CD4-positive, alpha-beta T cell (primary cell): ENCODE measurements around the gene TRMU. TPM values are rescaled to one million over a fixed set of nuclear protein-coding genes. Genes with fewer than 3 reads are reported as not detected.

Source experiments
- ATAC-seq: fragments of 200-7000 bp; cut with Tn5 transposase; one replicate; pipeline ENCODE4 v1.10.0; 2022; ENCODE audit warnings: mild to moderate bottlenecking; ENCODE audit not compliant: poor library complexity
- CTCF ChIA-PET: fragments of 350-600 bp; sonication (Branson Sonifier 250); formaldehyde crosslinking; loops from one replicate; lab custom pipeline; 2021; ENCODE audit warnings: antibody characterized with exemption, inconsistent platforms; lab: Charles Lee
- POLR2A ChIA-PET: fragments of 350-600 bp; sonication (Branson Sonifier 250); formaldehyde crosslinking; loops from one replicate; lab custom pipeline; 2021; ENCODE audit warnings: antibody characterized with exemption, inconsistent platforms; lab: Charles Lee
- DNase-seq, 14 experiments: peaks; one replicate each; pipeline ENCODE4 v3.0.0-alpha.2; 2013 to 2020; ENCODE audit warnings: mixed read lengths in 2 of 14
- H3K27ac ChIP-seq, 2 donors: one replicate each; pipeline versions ENCODE4 v1.5.1 to v1.7.0; 2013; ENCODE audit warnings: low read length in 2 of 2, low read depth in 1 of 2, mild to moderate bottlenecking in 1 of 2
- H3K27me3 ChIP-seq, 2 experiments: 1 replicate in 1 of 2; 2 replicates in 1 of 2; pipeline versions ENCODE4 v1.6.1 to v1.7.0; 2013; ENCODE audit warnings: low read length in 2 of 2, control low read depth in 1 of 2, mild to moderate bottlenecking in 1 of 2, moderate library complexity in 1 of 2; ENCODE audit not compliant: insufficient read depth in 2 of 2, control insufficient read depth in 1 of 2
- H3K36me3 ChIP-seq: one replicate; pipeline ENCODE4 v1.6.1; 2013; ENCODE audit warnings: low read length, control low read depth; ENCODE audit not compliant: insufficient read depth
- H3K4me1 ChIP-seq: one replicate; pipeline ENCODE4 v1.6.1; 2013; ENCODE audit warnings: low read length, control low read depth; ENCODE audit not compliant: insufficient read depth
- H3K4me3 ChIP-seq: one replicate; pipeline ENCODE4 v1.5.1; 2013; ENCODE audit warnings: mild to moderate bottlenecking, low read length, moderate library complexity
- H3K9me3 ChIP-seq, 2 experiments: 1 replicate in 1 of 2; 2 replicates in 1 of 2; pipeline versions ENCODE4 v1.6.1 to v1.7.0; 2013; ENCODE audit warnings: low read length in 2 of 2, mild to moderate bottlenecking in 2 of 2, control low read depth in 1 of 2, moderate library complexity in 1 of 2; ENCODE audit not compliant: control insufficient read depth in 1 of 2, insufficient read depth in 1 of 2
- H3K27ac Mint-ChIP-seq: one replicate; pipeline ENCODE4 v1.8.0; 2020; ENCODE audit warnings: mixed read lengths
- H3K27me3 Mint-ChIP-seq: one replicate; pipeline ENCODE4 v1.8.0; 2021; ENCODE audit warnings: mixed read lengths
- H3K36me3 Mint-ChIP-seq: one replicate; pipeline ENCODE4 v1.8.0; 2021; ENCODE audit warnings: low read depth, mixed read lengths
- H3K4me1 Mint-ChIP-seq: one replicate; pipeline ENCODE4 v1.8.0; 2021; ENCODE audit warnings: low read depth, mixed read lengths
- H3K4me3 Mint-ChIP-seq: one replicate; pipeline ENCODE4 v1.8.0; 2020; ENCODE audit warnings: mild to moderate bottlenecking, mixed read lengths
- H3K9me3 Mint-ChIP-seq: one replicate; pipeline ENCODE4 v1.8.0; 2020; ENCODE audit warnings: mixed read lengths
- CTCF ChIP-seq: fragments of 200-600 bp; IDR thresholded peaks from one replicate; pipeline ENCODE4 v1.8.0; 2022; ENCODE audit warnings: antibody characterized with exemption, mild to moderate bottlenecking
- intact Hi-C, 2 experiments: fragments of 100-400 bp; cut with DNase I in 1 of 2; cut with micrococcal nuclease in 1 of 2; formaldehyde crosslinking; loops; one replicate each; pipeline versions ENCODE4 v1.15.1 to v1.9.0; 2023 to 2025; cut with DNase I, micrococcal nuclease
- total RNA-seq, 174 experiments: library from RNA in 2 of 174; stranded (reverse) in 2 of 174; gene quantifications; one replicate each; pipeline ENCODE4 v1.2.3 and lab custom pipeline; 2021 to 2026

Gene TRMU
- total RNA-seq, 2 experiments from 2014 or later, result 65.2 to 65.4 TPM

- no peak overlapping the region for H3K27ac ChIP-seq
- DNase-seq (no peak), ATAC-seq (no peak)
- intact Hi-C loops, result no loop called here
- Mint-ChIP-seq H3K27me3 (no peaks in the 10 kb centered on the region), H3K36me3 (peaks cover 77% of the 10 kb centered on the region), H3K4me3 (no peak overlapping the region), H3K27ac (no peak overlapping the region), H3K9me3 (no peaks in the 10 kb centered on the region), H3K4me1 (no peaks in the 10 kb centered on the region)
- ChIA-PET POLR2A (no interaction called here), CTCF (no interaction called here)
- TF ChIP-seq CTCF, result no peak
- peaks cover 89% of the 10 kb centered on the region for H3K36me3 ChIP-seq
- H3K4me3 ChIP-seq, result no peak overlapping the region
- H3K9me3 ChIP-seq, result no peaks in the 10 kb centered on the region
- peaks cover 3% of the 10 kb centered on the region for H3K4me1 ChIP-seq
- H3K27me3 ChIP-seq, result no peaks in the 10 kb centered on the region
These were observed 16.8 kb downstream of the TRMU start for GRCh38 chr22:46352276-46352675.

- no peaks in the 10 kb centered on the region for H3K4me1 Mint-ChIP-seq
- ATAC-seq (no peak), DNase-seq (no peak)
- no peak overlapping the region for H3K4me3 Mint-ChIP-seq
- Histone ChIP-seq H3K27me3 (no peaks in the 10 kb centered on the region), H3K4me3 (no peak overlapping the region), H3K9me3 (no peaks in the 10 kb centered on the region), H3K27ac (no peak overlapping the region), H3K36me3 (peaks cover 83% of the 10 kb centered on the region), H3K4me1 (peaks cover 3% of the 10 kb centered on the region)
- peaks cover 72% of the 10 kb centered on the region for H3K36me3 Mint-ChIP-seq
- CTCF ChIA-PET, result no interaction called here
- H3K9me3 Mint-ChIP-seq, result no peaks in the 10 kb centered on the region
- intact Hi-C loops, result no loop called here
- POLR2A ChIA-PET, result no interaction called here
- H3K27me3 Mint-ChIP-seq, result no peaks in the 10 kb centered on the region
- no peak for TF ChIP-seq CTCF
- no peak overlapping the region for H3K27ac Mint-ChIP-seq
These were observed 17.3 kb downstream of the TRMU start for GRCh38 chr22:46352691-46353386.

GRCh38 chr22:46353483-46354105 is 18.1 kb downstream of the TRMU start:
- DNase-seq (no peak), ATAC-seq (no peak)
- CTCF ChIA-PET, result no interaction called here
- Mint-ChIP-seq H3K9me3 (no peaks in the 10 kb centered on the region), H3K4me1 (no peaks in the 10 kb centered on the region), H3K36me3 (peaks cover 67% of the 10 kb centered on the region), H3K27ac (no peak overlapping the region), H3K4me3 (no peak overlapping the region), H3K27me3 (no peaks in the 10 kb centered on the region)
- Histone ChIP-seq H3K4me1 (peaks cover 3% of the 10 kb centered on the region), H3K36me3 (peaks cover 76% of the 10 kb centered on the region), H3K9me3 (no peaks in the 10 kb centered on the region), H3K27me3 (no peaks in the 10 kb centered on the region), H3K4me3 (no peak overlapping the region), H3K27ac (no peak overlapping the region)
- intact Hi-C loops, result no loop called here
- no peak for TF ChIP-seq CTCF
- POLR2A ChIA-PET, result no interaction called here
